C4-2B (cell line): ENCODE measurements around the gene CUL3.

ENCODE experiments used
- ZFX ChIP-seq: fragments of 450-650 bp; IDR thresholded peaks from 2 replicates; pipeline ENCODE4 v1.6.1; 2017
- TF ChIP-seq, protein P1 (sequence below): fragments of 450-650 bp; conservative IDR thresholded peaks from 2 replicates; pipeline ENCODE4 v1.5.1; 2017; ENCODE audit warnings: mild to moderate bottlenecking

DNA sequence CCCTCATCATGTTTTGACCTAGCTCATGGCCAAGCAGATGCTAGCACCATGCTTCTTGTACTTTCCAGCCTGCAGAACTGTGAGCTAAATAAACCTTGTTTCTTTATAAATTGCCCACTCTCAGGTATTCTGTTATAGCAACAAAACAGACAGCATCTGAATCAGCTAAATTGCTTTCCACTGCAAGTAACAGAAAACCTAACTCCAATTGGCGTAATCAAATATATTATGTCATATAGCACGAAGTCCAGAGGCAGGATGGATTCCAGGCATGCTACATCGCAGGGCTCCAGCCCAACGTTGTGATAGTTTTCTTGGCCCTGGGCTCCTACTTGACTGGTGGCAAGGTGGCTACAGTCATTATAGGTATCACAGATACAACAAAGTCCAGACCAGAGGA is 10.4 kb upstream of the CUL3 start:
- TF ChIP-seq, protein P1, sequence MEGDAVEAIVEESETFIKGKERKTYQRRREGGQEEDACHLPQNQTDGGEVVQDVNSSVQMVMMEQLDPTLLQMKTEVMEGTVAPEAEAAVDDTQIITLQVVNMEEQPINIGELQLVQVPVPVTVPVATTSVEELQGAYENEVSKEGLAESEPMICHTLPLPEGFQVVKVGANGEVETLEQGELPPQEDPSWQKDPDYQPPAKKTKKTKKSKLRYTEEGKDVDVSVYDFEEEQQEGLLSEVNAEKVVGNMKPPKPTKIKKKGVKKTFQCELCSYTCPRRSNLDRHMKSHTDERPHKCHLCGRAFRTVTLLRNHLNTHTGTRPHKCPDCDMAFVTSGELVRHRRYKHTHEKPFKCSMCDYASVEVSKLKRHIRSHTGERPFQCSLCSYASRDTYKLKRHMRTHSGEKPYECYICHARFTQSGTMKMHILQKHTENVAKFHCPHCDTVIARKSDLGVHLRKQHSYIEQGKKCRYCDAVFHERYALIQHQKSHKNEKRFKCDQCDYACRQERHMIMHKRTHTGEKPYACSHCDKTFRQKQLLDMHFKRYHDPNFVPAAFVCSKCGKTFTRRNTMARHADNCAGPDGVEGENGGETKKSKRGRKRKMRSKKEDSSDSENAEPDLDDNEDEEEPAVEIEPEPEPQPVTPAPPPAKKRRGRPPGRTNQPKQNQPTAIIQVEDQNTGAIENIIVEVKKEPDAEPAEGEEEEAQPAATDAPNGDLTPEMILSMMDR: no peak
- TF ChIP-seq ZFX: no peak
